ENCODE measurements around the gene ZNF236.

DNA sequence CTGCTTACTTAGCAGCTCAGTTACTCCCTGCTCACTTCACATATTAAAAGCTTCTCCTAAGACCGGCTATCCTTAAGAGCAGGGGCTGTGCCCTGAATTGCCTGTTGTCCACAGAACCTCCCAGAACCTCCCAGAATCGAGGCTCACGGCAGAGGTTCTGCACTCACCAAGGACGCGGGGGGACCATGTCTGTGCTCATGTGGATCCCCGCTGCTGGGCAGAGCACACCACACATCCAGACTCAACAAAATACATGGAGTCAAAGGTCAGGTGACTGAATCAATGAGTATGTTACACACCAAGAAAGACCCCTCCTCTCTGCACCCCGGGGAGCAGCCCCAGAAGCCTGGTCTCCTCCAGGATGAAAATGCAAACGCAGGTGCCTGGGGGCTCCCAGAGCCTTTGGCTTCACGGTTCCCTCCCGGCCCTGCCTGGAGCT, 161.3 kb downstream of the ZNF236 start:
- TF ChIP-seq, protein P1, sequence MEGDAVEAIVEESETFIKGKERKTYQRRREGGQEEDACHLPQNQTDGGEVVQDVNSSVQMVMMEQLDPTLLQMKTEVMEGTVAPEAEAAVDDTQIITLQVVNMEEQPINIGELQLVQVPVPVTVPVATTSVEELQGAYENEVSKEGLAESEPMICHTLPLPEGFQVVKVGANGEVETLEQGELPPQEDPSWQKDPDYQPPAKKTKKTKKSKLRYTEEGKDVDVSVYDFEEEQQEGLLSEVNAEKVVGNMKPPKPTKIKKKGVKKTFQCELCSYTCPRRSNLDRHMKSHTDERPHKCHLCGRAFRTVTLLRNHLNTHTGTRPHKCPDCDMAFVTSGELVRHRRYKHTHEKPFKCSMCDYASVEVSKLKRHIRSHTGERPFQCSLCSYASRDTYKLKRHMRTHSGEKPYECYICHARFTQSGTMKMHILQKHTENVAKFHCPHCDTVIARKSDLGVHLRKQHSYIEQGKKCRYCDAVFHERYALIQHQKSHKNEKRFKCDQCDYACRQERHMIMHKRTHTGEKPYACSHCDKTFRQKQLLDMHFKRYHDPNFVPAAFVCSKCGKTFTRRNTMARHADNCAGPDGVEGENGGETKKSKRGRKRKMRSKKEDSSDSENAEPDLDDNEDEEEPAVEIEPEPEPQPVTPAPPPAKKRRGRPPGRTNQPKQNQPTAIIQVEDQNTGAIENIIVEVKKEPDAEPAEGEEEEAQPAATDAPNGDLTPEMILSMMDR (IDR thresholded peaks at IDR 0.05; ENCODE audit: insufficient read depth, low read depth, low read length) = no peak
- TF ChIP-seq EZH2 (IDR thresholded peaks at IDR 0.05; ENCODE audit: insufficient read depth, low read length) = no peak
